ENCODE measurements around the gene SEMA5A.

SEMA5A gene

GRCh38 chr5:9430306-9430705 is 115.6 kb downstream of the SEMA5A start:
- DNase-seq (ENCODE audit: insufficient read length), result no peak
- no peak for FAIRE-seq
- TF ChIP-seq TAF1 (IDR thresholded peaks at IDR 0.05; ENCODE audit: borderline replicate concordance, low read depth, low read length) (no peak), POLR2A (IDR thresholded peaks at IDR 0.05; ENCODE audit: low read depth, low read length) (no peak), POLR2AphosphoS5 (IDR thresholded peaks at IDR 0.05; ENCODE audit: low read depth, low read length) (no peak)

GRCh38 chr5:9429691-9430215 is 116.1 kb downstream of the SEMA5A start:
- no peak for TF ChIP-seq TAF1 (IDR thresholded peaks at IDR 0.05; ENCODE audit: borderline replicate concordance, low read depth, low read length)
- no peak for TF ChIP-seq POLR2AphosphoS5 (IDR thresholded peaks at IDR 0.05; ENCODE audit: low read depth, low read length)
- TF ChIP-seq POLR2A (IDR thresholded peaks at IDR 0.05; ENCODE audit: low read depth, low read length), result no peak
- no peak for DNase-seq (ENCODE audit: insufficient read length)
- no peak for FAIRE-seq

- no peak for TF ChIP-seq POLR2A (IDR thresholded peaks at IDR 0.05; ENCODE audit: low read depth, low read length)
- no peak for TF ChIP-seq TAF1 (IDR thresholded peaks at IDR 0.05; ENCODE audit: borderline replicate concordance, low read depth, low read length)
- no peak for TF ChIP-seq POLR2AphosphoS5 (IDR thresholded peaks at IDR 0.05; ENCODE audit: low read depth, low read length)
- DNase-seq (ENCODE audit: insufficient read length), result no peak
- FAIRE-seq, result no peak
Observed at GRCh38 chr5:9428272-9428671, 117.6 kb downstream of the SEMA5A start.

GRCh38 chr5:9425710-9426109 is 120.2 kb downstream of the SEMA5A start:
- no peak for FAIRE-seq
- TF ChIP-seq POLR2A (IDR thresholded peaks at IDR 0.05; ENCODE audit: low read depth, low read length) (no peak), POLR2AphosphoS5 (IDR thresholded peaks at IDR 0.05; ENCODE audit: low read depth, low read length) (no peak), TAF1 (IDR thresholded peaks at IDR 0.05; ENCODE audit: borderline replicate concordance, low read depth, low read length) (no peak)
- no peak for DNase-seq (ENCODE audit: insufficient read length)

- TF ChIP-seq TAF1 (IDR thresholded peaks at IDR 0.05; ENCODE audit: borderline replicate concordance, low read depth, low read length), result no peak
- TF ChIP-seq POLR2AphosphoS5 (IDR thresholded peaks at IDR 0.05; ENCODE audit: low read depth, low read length), result no peak
- TF ChIP-seq POLR2A (IDR thresholded peaks at IDR 0.05; ENCODE audit: low read depth, low read length), result no peak
- no peak for FAIRE-seq
- no peak for DNase-seq (ENCODE audit: insufficient read length)
Observed at GRCh38 chr5:9423571-9423970, 122.3 kb downstream of the SEMA5A start.

- DNase-seq (ENCODE audit: insufficient read length), result no peak
Observed at GRCh38 chr5:9421884-9422283, 124.0 kb downstream of the SEMA5A start.

GRCh38 chr5:9419794-9420193 is 126.1 kb downstream of the SEMA5A start:
- no peak for FAIRE-seq
- TF ChIP-seq POLR2A (IDR thresholded peaks at IDR 0.05; ENCODE audit: low read depth, low read length) (no peak), POLR2AphosphoS5 (IDR thresholded peaks at IDR 0.05; ENCODE audit: low read depth, low read length) (no peak), TAF1 (IDR thresholded peaks at IDR 0.05; ENCODE audit: borderline replicate concordance, low read depth, low read length) (no peak)
- DNase-seq (ENCODE audit: insufficient read length), result no peak

More at GRCh38 chr5:9421884-9422283, 124.0 kb downstream of the SEMA5A start:
- TF ChIP-seq POLR2AphosphoS5 (IDR thresholded peaks at IDR 0.05; ENCODE audit: low read depth, low read length) (no peak), TAF1 (IDR thresholded peaks at IDR 0.05; ENCODE audit: borderline replicate concordance, low read depth, low read length) (no peak), POLR2A (IDR thresholded peaks at IDR 0.05; ENCODE audit: low read depth, low read length) (no peak)
- FAIRE-seq, result no peak

GRCh38 chr5:9415566-9415965 is 130.3 kb downstream of the SEMA5A start:
- FAIRE-seq (no peak), DNase-seq (ENCODE audit: insufficient read length) (no peak)
- TF ChIP-seq POLR2A (IDR thresholded peaks at IDR 0.05; ENCODE audit: low read depth, low read length), result no peak
- no peak for TF ChIP-seq POLR2AphosphoS5 (IDR thresholded peaks at IDR 0.05; ENCODE audit: low read depth, low read length)
- TF ChIP-seq TAF1 (IDR thresholded peaks at IDR 0.05; ENCODE audit: borderline replicate concordance, low read depth, low read length), result no peak

- FAIRE-seq (no peak), DNase-seq (ENCODE audit: insufficient read length) (no peak)
- no peak for TF ChIP-seq TAF1 (IDR thresholded peaks at IDR 0.05; ENCODE audit: borderline replicate concordance, low read depth, low read length)
- no peak for TF ChIP-seq POLR2A (IDR thresholded peaks at IDR 0.05; ENCODE audit: low read depth, low read length)
- TF ChIP-seq POLR2AphosphoS5 (IDR thresholded peaks at IDR 0.05; ENCODE audit: low read depth, low read length), result no peak
Observed at GRCh38 chr5:9415091-9415490, 130.8 kb downstream of the SEMA5A start.

GRCh38 chr5:9411142-9411541 is 134.7 kb downstream of the SEMA5A start:
- TF ChIP-seq TAF1 (IDR thresholded peaks at IDR 0.05; ENCODE audit: borderline replicate concordance, low read depth, low read length), result no peak
- TF ChIP-seq POLR2AphosphoS5 (IDR thresholded peaks at IDR 0.05; ENCODE audit: low read depth, low read length), result no peak
- no peak for TF ChIP-seq POLR2A (IDR thresholded peaks at IDR 0.05; ENCODE audit: low read depth, low read length)
- FAIRE-seq, result no peak
- DNase-seq (ENCODE audit: insufficient read length), result no peak

GRCh38 chr5:9409413-9409960 is 136.4 kb downstream of the SEMA5A start:
- DNase-seq (ENCODE audit: insufficient read length) (no peak), FAIRE-seq (no peak)
- TF ChIP-seq POLR2AphosphoS5 (IDR thresholded peaks at IDR 0.05; ENCODE audit: low read depth, low read length), result no peak
- TF ChIP-seq POLR2A (IDR thresholded peaks at IDR 0.05; ENCODE audit: low read depth, low read length), result no peak
- TF ChIP-seq TAF1 (IDR thresholded peaks at IDR 0.05; ENCODE audit: borderline replicate concordance, low read depth, low read length), result no peak

- FAIRE-seq (no peak), DNase-seq (ENCODE audit: insufficient read length) (no peak)
- TF ChIP-seq TAF1 (IDR thresholded peaks at IDR 0.05; ENCODE audit: borderline replicate concordance, low read depth, low read length), result no peak
- no peak for TF ChIP-seq POLR2AphosphoS5 (IDR thresholded peaks at IDR 0.05; ENCODE audit: low read depth, low read length)
- TF ChIP-seq POLR2A (IDR thresholded peaks at IDR 0.05; ENCODE audit: low read depth, low read length), result no peak
Observed at GRCh38 chr5:9408964-9409363, 136.9 kb downstream of the SEMA5A start.

Data from GM12892 (cell line).